Keratinocyte (primary cell): ENCODE measurements around the gene HRH3. TPM values are rescaled to one million over a fixed set of nuclear protein-coding genes. Genes with fewer than 3 reads are reported as not detected.

Experiments used
- DNase-seq: peaks from one replicate; pipeline ENCODE4 v3.0.0-alpha.2; 2011; ENCODE audit warnings: low read depth, missing footprints, low spot score
- FAIRE-seq: peaks from 2 replicates; lab custom pipeline; 2011; peaks lifted over from hg19 to GRCh38; lab: Jason Lieb, UNC
- H2AFZ ChIP-seq: 2 replicates; pipeline ENCODE4 v1.6.0; 2012; ENCODE audit warnings: low read length, control low read depth, inconsistent platforms; ENCODE audit not compliant: control insufficient read depth
- H3K27ac ChIP-seq: 2 replicates; pipeline ENCODE4 v1.5.1; 2011; ENCODE audit warnings: low read length; ENCODE audit not compliant: control insufficient read depth, insufficient read depth
- H3K27me3 ChIP-seq: 3 replicates; pipeline ENCODE4 v1.6.0; 2011; ENCODE audit warnings: low read length; ENCODE audit not compliant: control insufficient read depth, insufficient read depth; ENCODE audit errors: extremely low read depth
- H3K36me3 ChIP-seq, 2 experiments: 2 replicates in 1 of 2; 3 replicates in 1 of 2; pipeline ENCODE4 v1.5.1; 2011; ENCODE audit warnings: low read length in 2 of 2, mild to moderate bottlenecking in 1 of 2; ENCODE audit not compliant: control insufficient read depth in 2 of 2, insufficient read depth in 2 of 2; ENCODE audit errors: extremely low read depth in 1 of 2
- H3K4me1 ChIP-seq: 3 replicates; pipeline ENCODE4 v1.5.1; 2011; ENCODE audit warnings: low read length; ENCODE audit not compliant: control insufficient read depth, insufficient read depth; ENCODE audit errors: extremely low read depth
- H3K4me2 ChIP-seq: 3 replicates; pipeline ENCODE4 v1.6.0; 2011; ENCODE audit warnings: low read depth, low read length; ENCODE audit not compliant: control insufficient read depth, insufficient read depth; ENCODE audit errors: extremely low read depth
- H3K4me3 ChIP-seq, 3 experiments: fragments of 200-600 bp in 1 of 3; sonication (generic) in 1 of 3; 2 replicates in 2 of 3; 3 replicates in 1 of 3; pipeline ENCODE4 v1.5.1; 2011 to 2016; ENCODE audit warnings: low read length in 3 of 3, mild to moderate bottlenecking in 3 of 3, control low read depth in 2 of 3, inconsistent platforms in 1 of 3, low read depth in 1 of 3, mixed read lengths in 1 of 3, mixed run types in 1 of 3, moderate library complexity in 1 of 3; ENCODE audit not compliant: control insufficient read depth in 2 of 3, insufficient read depth in 2 of 3; ENCODE audit errors: extremely low read depth in 1 of 3
- H3K79me2 ChIP-seq: 2 replicates; pipeline ENCODE4 v1.6.0; 2012; ENCODE audit warnings: low read length; ENCODE audit not compliant: control insufficient read depth, insufficient read depth
- H3K9ac ChIP-seq: 3 replicates; pipeline ENCODE4 v1.6.0; 2011; ENCODE audit warnings: low read length; ENCODE audit not compliant: control insufficient read depth, insufficient read depth; ENCODE audit errors: extremely low read depth
- H3K9me1 ChIP-seq: 3 replicates; pipeline ENCODE4 v1.6.0; 2011; ENCODE audit warnings: low read length; ENCODE audit not compliant: control insufficient read depth, insufficient read depth; ENCODE audit errors: extremely low read depth
- H3K9me3 ChIP-seq: 2 replicates; pipeline ENCODE4 v1.5.1; 2012; ENCODE audit warnings: low read depth, low read length; ENCODE audit not compliant: control insufficient read depth
- H4K20me1 ChIP-seq: 3 replicates; pipeline ENCODE4 v1.6.0; 2011; ENCODE audit warnings: low read length; ENCODE audit not compliant: control insufficient read depth, insufficient read depth; ENCODE audit errors: extremely low read depth
- CTCF ChIP-seq, 3 experiments: IDR thresholded peaks in 1 of 3; conservative IDR thresholded peaks in 1 of 3; optimal IDR thresholded peaks in 1 of 3; 2 replicates in 2 of 3; 3 replicates in 1 of 3; pipeline versions ENCODE3 to v1.5.1; 2011; ENCODE audit warnings: low read length in 3 of 3, mild to moderate bottlenecking in 3 of 3, moderate library complexity in 2 of 3, control low read depth in 1 of 3, inconsistent platforms in 1 of 3; ENCODE audit not compliant: insufficient read depth in 2 of 3; ENCODE audit errors: extremely low read depth in 1 of 3
- EZH2 ChIP-seq: IDR thresholded peaks from one replicate; pipeline ENCODE4 v1.6.1; 2012; ENCODE audit warnings: inconsistent platforms, mild to moderate bottlenecking, low read length, moderate library complexity
- dilution Hi-C: fragments of 300-500 bp; cut with MboI; formaldehyde crosslinking; loops from one replicate; pipeline ENCODE4 v1.7.0; 2020; ENCODE audit warnings: low sequenced_read_pairs; ENCODE audit not compliant: extremely low pct_ligation_motif_present
- polyA plus RNA-seq, 5 experiments: library from polyadenylated mRNA; depleted of rRNA in 3 of 5; stranded (reverse) in 3 of 5; stranded (forward) in 1 of 5; unstranded in 1 of 5; fragments of >200 nt; gene quantifications; 1 replicate in 1 of 5; 2 replicates in 3 of 5; 3 replicates in 1 of 5; pipeline versions ENCODE4 v1.2.1 to v1.2.3, GENCODE V29; 2011 to 2012; ENCODE audit warnings: missing spikeins in 2 of 5, low read depth in 1 of 5, low replicate concordance in 1 of 5

HRH3 gene
- polyA plus RNA-seq, 1 donor (not counting 4 experiments of a cell fraction or from before 2014, with no cell fraction given), result not detected

- no peaks in the 10 kb centered on the region for H3K27me3 ChIP-seq
- no peaks in the 10 kb centered on the region for H3K79me2 ChIP-seq
- H3K4me3 ChIP-seq, result no peak overlapping the region
- no peak overlapping the region for H3K9ac ChIP-seq
- H2AFZ ChIP-seq, result no peak overlapping the region
- FAIRE-seq (no peak), DNase-seq (no peak)
- no peaks in the 10 kb centered on the region for H3K9me3 ChIP-seq
- H3K27ac ChIP-seq, result no peak overlapping the region
- no peaks in the 10 kb centered on the region for H3K4me1 ChIP-seq
- H3K4me2 ChIP-seq, result no peak overlapping the region
- peaks cover 15% of the 10 kb centered on the region in 2 experiments for H3K36me3 ChIP-seq
- TF ChIP-seq CTCF (optimal IDR thresholded peaks at IDR 0.05 in 1 of 3, IDR thresholded peaks at IDR 0.05 in 1 of 3, conservative IDR thresholded peaks at IDR 0.05 in 1 of 3; ENCODE audit: extremely low read depth in 1 of 3, insufficient read depth in 2 of 3, low read length in 3 of 3) (no peak), EZH2 (no peak)
- no peaks in the 10 kb centered on the region for H4K20me1 ChIP-seq
- dilution Hi-C loops, result no loop called here
- no peaks in the 10 kb centered on the region for H3K9me1 ChIP-seq
Measured at GRCh38 chr20:62174870-62175624, 45.0 kb downstream of the HRH3 start.

- DNase-seq, result no peak
- Histone ChIP-seq H4K20me1 (no peaks in the 10 kb centered on the region), H3K27me3 (no peaks in the 10 kb centered on the region), H3K79me2 (no peaks in the 10 kb centered on the region), H3K4me3 (no peak overlapping the region), H3K4me2 (no peak overlapping the region), H3K4me1 (no peaks in the 10 kb centered on the region), H2AFZ (no peak overlapping the region), H3K9me3 (no peaks in the 10 kb centered on the region), H3K9me1 (no peaks in the 10 kb centered on the region), H3K27ac (no peak overlapping the region), H3K36me3 (peaks cover 13 to 15% of the 10 kb centered on the region in 2 experiments), H3K9ac (no peak overlapping the region)
- FAIRE-seq, result no peak
- dilution Hi-C loops, result no loop called here
- TF ChIP-seq CTCF (optimal IDR thresholded peaks at IDR 0.05 in 1 of 3, IDR thresholded peaks at IDR 0.05 in 1 of 3, conservative IDR thresholded peaks at IDR 0.05 in 1 of 3; ENCODE audit: extremely low read depth in 1 of 3, insufficient read depth in 2 of 3, low read length in 3 of 3) (no peak), EZH2 (no peak)
Measured at GRCh38 chr20:62174021-62174804, 45.9 kb downstream of the HRH3 start.
